B cell (primary cell): ENCODE measurements around the gene GGT6. TPM values are rescaled to one million over a fixed set of nuclear protein-coding genes. Genes with fewer than 3 reads are reported as not detected.
"Not testable (repeated sequence)": the region's sequence is repeated elsewhere in the genome, so short reads cannot be mapped to it uniquely, and the experiment has no call there.

Source experiments
- ATAC-seq: fragments of 200-7000 bp; cut with Tn5 transposase; one replicate; pipeline ENCODE4 v1.10.0; 2021; ENCODE audit warnings: low read depth, mild to moderate bottlenecking, moderate number of reproducible peaks, moderate library complexity
- CTCF ChIA-PET: fragments of 350-600 bp; sonication (Branson Sonifier 250); formaldehyde crosslinking; loops from one replicate; lab custom pipeline; 2021; ENCODE audit warnings: antibody characterized with exemption, inconsistent platforms; lab: Charles Lee
- POLR2A ChIA-PET: fragments of 350-600 bp; sonication (Branson Sonifier 250); formaldehyde crosslinking; loops from one replicate; lab custom pipeline; 2021; ENCODE audit warnings: antibody characterized with exemption; lab: Charles Lee
- DNase-seq: peaks from one replicate; pipeline ENCODE4 v3.0.0; 2013
- H2AFZ ChIP-seq: 2 replicates; pipeline ENCODE4 v1.6.1; 2012; ENCODE audit warnings: mild to moderate bottlenecking, low read depth, low read length; ENCODE audit not compliant: insufficient read depth, poor library complexity, severe bottlenecking
- H3K27ac ChIP-seq, 2 donors: 1 replicate in 1 of 2; 2 replicates in 1 of 2; pipeline ENCODE4 v1.5.1; 2012 to 2013; ENCODE audit warnings: low read length in 2 of 2, mild to moderate bottlenecking in 2 of 2, moderate library complexity in 1 of 2
- H3K27me3 ChIP-seq, 4 experiments: fragments of 200-600 bp in 1 of 4; sonication (generic) in 1 of 4; replicated peaks in 1 of 4; 1 replicate in 2 of 4; 2 replicates in 2 of 4; pipeline versions ENCODE4 v1.6.1 to v1.7.0; 2013 to 2016; ENCODE audit warnings: low read length in 3 of 4, mild to moderate bottlenecking in 2 of 4, mixed read lengths in 1 of 4, moderate library complexity in 1 of 4; ENCODE audit not compliant: insufficient read depth in 4 of 4, control insufficient read depth in 3 of 4; ENCODE audit errors: control extremely low read depth in 1 of 4
- H3K36me3 ChIP-seq, 2 experiments: replicated peaks in 1 of 2; 1 replicate in 1 of 2; 2 replicates in 1 of 2; pipeline versions ENCODE4 v1.6.1 to v1.7.1; 2013; ENCODE audit warnings: low read length in 1 of 2; ENCODE audit not compliant: insufficient read depth in 2 of 2, control insufficient read depth in 1 of 2; ENCODE audit errors: control extremely low read depth in 1 of 2, extremely low read depth in 1 of 2
- H3K4me1 ChIP-seq, 2 donors: fragments of 200-600 bp in 1 of 2; sonication (generic) in 1 of 2; 1 replicate in 1 of 2; 2 replicates in 1 of 2; pipeline versions ENCODE4 v1.5.1 to v1.6.1; 2013 to 2017; ENCODE audit warnings: low read length in 2 of 2; ENCODE audit not compliant: control insufficient read depth in 2 of 2, insufficient read depth in 2 of 2
- H3K4me2 ChIP-seq: replicated peaks from 2 replicates; pipeline ENCODE3; 2012; ENCODE audit warnings: mild to moderate bottlenecking, low read depth, low read length; ENCODE audit not compliant: poor library complexity, severe bottlenecking
- H3K4me3 ChIP-seq, 5 experiments: fragments of 200-600 bp in 1 of 5; sonication (generic) in 1 of 5; 1 replicate in 3 of 5; 2 replicates in 2 of 5; pipeline versions ENCODE4 v1.5.1 to v1.7.0; 2011 to 2016; ENCODE audit warnings: low read length in 4 of 5, mild to moderate bottlenecking in 4 of 5, low read depth in 2 of 5, control low read depth in 1 of 5, moderate library complexity in 1 of 5; ENCODE audit not compliant: insufficient read depth in 1 of 5; ENCODE audit errors: control extremely low read depth in 1 of 5, extremely low read depth in 1 of 5
- H3K79me2 ChIP-seq: fragments of 200-600 bp; sonication (generic); one replicate; pipeline ENCODE4 v1.6.0; 2016; ENCODE audit warnings: low read length; ENCODE audit not compliant: control insufficient read depth, insufficient read depth
- H3K9ac ChIP-seq: fragments of 200-600 bp; sonication (generic); 2 replicates; pipeline ENCODE4 v1.6.1; 2017; ENCODE audit warnings: mild to moderate bottlenecking, low read length, moderate library complexity
- H3K9me3 ChIP-seq, 3 donors: one replicate each; pipeline versions ENCODE4 v1.6.1 to v1.7.1; 2013; ENCODE audit warnings: low read length in 2 of 3; ENCODE audit not compliant: control insufficient read depth in 2 of 3, insufficient read depth in 1 of 3; ENCODE audit errors: control extremely low read depth in 1 of 3
- H4K20me1 ChIP-seq: 2 replicates; pipeline ENCODE4 v1.6.0; 2012; ENCODE audit warnings: mild to moderate bottlenecking, low read length; ENCODE audit not compliant: insufficient read depth, control insufficient read depth, poor library complexity, severe bottlenecking
- H3K27ac Mint-ChIP-seq: one replicate; pipeline ENCODE4 v1.8.0; 2021; ENCODE audit warnings: mixed read lengths
- H3K27me3 Mint-ChIP-seq: one replicate; pipeline ENCODE4 v1.8.0; 2021; ENCODE audit warnings: mixed read lengths
- H3K4me1 Mint-ChIP-seq: one replicate; pipeline ENCODE4 v1.8.0; 2021; ENCODE audit warnings: mixed read lengths
- H3K4me3 Mint-ChIP-seq: one replicate; pipeline ENCODE4 v1.8.0; 2021; ENCODE audit warnings: mixed read lengths
- H3K9me3 Mint-ChIP-seq: one replicate; pipeline ENCODE4 v1.8.0; 2022; ENCODE audit warnings: mixed read lengths; ENCODE audit not compliant: insufficient read depth
- EZH2 ChIP-seq: IDR thresholded peaks from 2 replicates; pipeline ENCODE4 v1.6.1; 2012; ENCODE audit warnings: borderline replicate concordance, low read depth, mild to moderate bottlenecking, moderate library complexity, low read length; ENCODE audit not compliant: insufficient read depth, poor library complexity, severe bottlenecking
- WGBS: methylation state at CpG from one replicate; pipeline ENCODE4 v1.1.5; 2013; ENCODE audit warnings: missing lambda C conversion rate; ENCODE audit not compliant: insufficient coverage; 5-methylcytosine and 5-hydroxymethylcytosine counted together
- intact Hi-C: fragments of 100-400 bp; cut with micrococcal nuclease; formaldehyde crosslinking; loops from one replicate; pipeline ENCODE4 v1.10.0; 2022
- polyA plus RNA-seq: library from polyadenylated mRNA; depleted of rRNA; stranded (reverse); fragments of >200 nt; gene quantifications from 2 replicates; pipeline ENCODE4 v1.2.3, GENCODE V29; 2012
- total RNA-seq, 2 donors: library from RNA; stranded (reverse); fragments of 120-200 nt in 1 of 2; gene quantifications; 1 replicate in 1 of 2; 2 replicates in 1 of 2; pipeline versions ENCODE4 v1.2.3 to v1.2.4, GENCODE V29; 2013 to 2022
- TF ChIP-seq, protein P1 (sequence below): fragments of 200-600 bp; IDR thresholded peaks from one replicate; pipeline ENCODE4 v1.8.0; 2022; ENCODE audit warnings: antibody characterized with exemption, mild to moderate bottlenecking

Gene GGT6
- total and polyA plus RNA-seq, 2 donors (not counting 1 experiment from before 2014, with no cell fraction given), result not detected

DNA sequence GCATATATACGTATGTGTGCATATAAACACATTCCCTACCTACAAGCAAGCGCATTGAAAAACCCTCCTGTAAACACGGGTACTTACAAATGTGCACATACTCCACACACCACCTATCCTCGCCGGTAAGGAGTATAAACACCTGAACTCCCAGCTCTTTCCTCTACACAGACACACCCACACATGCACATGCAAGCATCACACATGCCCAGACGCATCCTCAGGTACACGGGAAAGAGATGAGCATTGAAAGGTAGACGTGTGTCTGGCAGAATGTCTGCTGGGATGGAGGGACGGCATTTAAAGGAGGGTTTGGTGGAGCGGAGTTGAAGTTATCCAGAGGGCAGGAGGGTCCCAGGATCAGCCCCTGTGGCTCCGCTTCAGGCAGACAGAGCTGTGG is 19.3 kb upstream of the GGT6 start:
- Histone ChIP-seq H3K27ac (no peak overlapping the region), H2AFZ (no peak overlapping the region), H3K27me3 (peaks cover 0 to 35% (median 17%) of the 10 kb centered on the region in 4 experiments), H4K20me1 (no peaks in the 10 kb centered on the region), H3K9me3 (peaks cover 0 to 7% (median 0%) of the 10 kb centered on the region in 3 donors), H3K36me3 (no peaks in the 10 kb centered on the region), H3K9ac (no peak overlapping the region), H3K4me3 (no peak overlapping the region), H3K4me2 (no peak overlapping the region), H3K4me1 (peaks cover 8 to 16% of the 10 kb centered on the region in 2 donors), H3K79me2 (no peaks in the 10 kb centered on the region)
- DNase-seq, result no peak
- intact Hi-C loops, result no loop called here
- no peaks in the 10 kb centered on the region for H3K9me3 Mint-ChIP-seq
- H3K4me3 Mint-ChIP-seq, result no peak overlapping the region
- peaks cover 32% of the 10 kb centered on the region for H3K27me3 Mint-ChIP-seq
- TF ChIP-seq, protein P1, sequence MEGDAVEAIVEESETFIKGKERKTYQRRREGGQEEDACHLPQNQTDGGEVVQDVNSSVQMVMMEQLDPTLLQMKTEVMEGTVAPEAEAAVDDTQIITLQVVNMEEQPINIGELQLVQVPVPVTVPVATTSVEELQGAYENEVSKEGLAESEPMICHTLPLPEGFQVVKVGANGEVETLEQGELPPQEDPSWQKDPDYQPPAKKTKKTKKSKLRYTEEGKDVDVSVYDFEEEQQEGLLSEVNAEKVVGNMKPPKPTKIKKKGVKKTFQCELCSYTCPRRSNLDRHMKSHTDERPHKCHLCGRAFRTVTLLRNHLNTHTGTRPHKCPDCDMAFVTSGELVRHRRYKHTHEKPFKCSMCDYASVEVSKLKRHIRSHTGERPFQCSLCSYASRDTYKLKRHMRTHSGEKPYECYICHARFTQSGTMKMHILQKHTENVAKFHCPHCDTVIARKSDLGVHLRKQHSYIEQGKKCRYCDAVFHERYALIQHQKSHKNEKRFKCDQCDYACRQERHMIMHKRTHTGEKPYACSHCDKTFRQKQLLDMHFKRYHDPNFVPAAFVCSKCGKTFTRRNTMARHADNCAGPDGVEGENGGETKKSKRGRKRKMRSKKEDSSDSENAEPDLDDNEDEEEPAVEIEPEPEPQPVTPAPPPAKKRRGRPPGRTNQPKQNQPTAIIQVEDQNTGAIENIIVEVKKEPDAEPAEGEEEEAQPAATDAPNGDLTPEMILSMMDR, result no peak
- no peak for TF ChIP-seq EZH2
- ChIA-PET POLR2A (no interaction called here), CTCF (interaction anchor here (0.9 to 1.4 kb wide), 2 partner anchors 13 kb away, joined by 4 read pairs; no protein-coding TSS in a partner anchor)
- 77% methylated on average over 5 of the region's 11 CpGs for WGBS
- peaks cover 4% of the 10 kb centered on the region for H3K4me1 Mint-ChIP-seq
- no peak overlapping the region for H3K27ac Mint-ChIP-seq
- no peak for ATAC-seq

DNA sequence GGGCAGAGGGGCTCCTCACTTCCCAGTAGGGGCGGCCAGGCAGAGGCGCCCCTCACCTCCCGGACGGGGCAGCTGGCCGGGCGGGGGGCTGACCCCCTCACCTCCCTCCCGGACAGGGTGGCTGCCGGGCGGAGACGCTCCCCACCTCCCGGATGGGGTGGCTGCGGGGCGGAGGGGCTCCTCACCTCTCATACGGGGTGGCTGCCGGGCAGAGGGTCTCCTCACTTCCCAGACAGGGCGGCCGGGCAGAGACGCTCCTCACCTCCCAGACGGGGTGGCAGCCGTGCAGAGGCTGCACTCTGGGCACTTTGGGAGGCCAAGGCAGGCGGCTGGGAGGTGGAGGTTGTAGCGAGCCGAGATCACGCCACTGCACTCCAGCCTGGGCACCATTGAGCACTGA is 18.0 kb upstream of the GGT6 start:
- WGBS, result 100% methylated on average over 1 of the region's 24 CpGs

More for the DNA sequence above, 18.0 kb upstream of the GGT6 start:
- H2AFZ ChIP-seq, H3K9ac ChIP-seq, POLR2A ChIA-PET, H3K4me2 ChIP-seq, ATAC-seq, H4K20me1 ChIP-seq, H3K4me1 Mint-ChIP-seq, H3K9me3 ChIP-seq, H3K9me3 Mint-ChIP-seq, H3K27ac Mint-ChIP-seq, H3K4me1 ChIP-seq, H3K79me2 ChIP-seq, H3K36me3 ChIP-seq, DNase-seq, H3K4me3 Mint-ChIP-seq, H3K27ac ChIP-seq, intact Hi-C loops, H3K4me3 ChIP-seq: not testable (repeated sequence)
- CTCF ChIA-PET, result interaction anchor here (2.2 kb wide), 1 partner anchor 11 kb away, joined by 10 read pairs; no protein-coding TSS in a partner anchor
- peaks cover 25% of the 10 kb centered on the region for H3K27me3 Mint-ChIP-seq
- H3K27me3 ChIP-seq, result peaks cover 0 to 26% (median 9%) of the 10 kb centered on the region in 4 experiments
